H54 (cell line): ENCODE measurements around the gene SLC25A23.
"Not testable (repeated sequence)": the region's sequence is repeated elsewhere in the genome, so short reads cannot be mapped to it uniquely, and the experiment has no call there.

Source experiments
- DNase-seq: peaks from one replicate; pipeline ENCODE4 v3.0.0; 2011; ENCODE audit warnings: low spot score, mixed read lengths; ENCODE audit not compliant: insufficient read length
- FAIRE-seq: peaks from 3 replicates; lab custom pipeline; 2011; peaks lifted over from hg19 to GRCh38; lab: Jason Lieb, UNC
- POLR2A ChIP-seq: IDR thresholded peaks from 2 replicates; pipeline ENCODE4 v1.6.1; 2011; ENCODE audit warnings: low read depth, mild to moderate bottlenecking, low read length

Gene SLC25A23

GRCh38 chr19:6402058-6402457 is 57.5 kb downstream of the SLC25A23 start:
- FAIRE-seq (no peak), DNase-seq (no peak)
- TF ChIP-seq POLR2A, result no peak

- not testable (repeated sequence) for FAIRE-seq, DNase-seq
These were observed 59.3 kb downstream of the SLC25A23 start for GRCh38 chr19:6400062-6400944.

DNA sequence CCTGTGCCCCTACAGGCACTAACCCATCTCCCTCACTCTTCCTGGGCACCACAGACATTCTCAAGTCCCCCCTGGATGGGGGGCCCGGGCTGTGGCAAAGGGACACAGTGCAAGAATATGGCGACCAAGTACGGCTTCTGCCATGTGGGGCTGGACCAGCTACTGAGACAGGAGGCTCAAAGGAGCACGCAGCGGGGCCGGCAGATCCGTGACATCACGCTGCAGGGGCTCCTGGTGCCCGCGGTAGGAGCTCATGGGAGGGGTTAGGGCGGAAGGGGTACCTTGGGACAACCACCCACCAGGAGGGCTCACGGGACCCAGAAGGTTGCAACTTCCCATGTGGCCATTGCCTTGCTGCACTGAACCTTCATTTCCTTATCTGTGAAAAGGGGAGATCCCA is 63.3 kb downstream of the SLC25A23 start:
- no peak for DNase-seq
- no peak for FAIRE-seq
- no peak for TF ChIP-seq POLR2A

DNA sequence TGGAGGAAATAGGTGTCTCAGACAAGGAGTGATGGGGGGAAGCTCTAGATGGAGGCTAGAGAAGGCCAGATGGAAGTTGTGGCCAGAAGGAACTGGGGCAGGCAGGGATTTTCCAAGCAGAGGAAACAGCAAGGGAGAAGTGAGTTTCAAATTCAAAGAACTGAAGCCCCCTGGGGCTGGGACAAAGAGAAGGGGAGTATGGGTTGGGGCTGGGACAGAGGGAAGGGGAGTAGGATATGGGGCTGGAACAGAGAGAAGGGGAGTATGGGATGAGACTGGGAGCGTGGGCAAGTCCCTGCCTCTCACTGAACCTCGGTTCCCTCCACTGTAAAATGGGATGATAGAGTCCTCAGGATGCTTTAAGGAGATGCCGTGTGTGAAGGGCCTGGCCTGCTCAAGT is 64.8 kb downstream of the SLC25A23 start:
- TF ChIP-seq POLR2A, result no peak
- DNase-seq (no peak), FAIRE-seq (no peak)

GRCh38 chr19:6393983-6394412 is 65.6 kb downstream of the SLC25A23 start:
- FAIRE-seq (no peak), DNase-seq (no peak)
- TF ChIP-seq POLR2A, result no peak

- DNase-seq (peak; percentile 95), FAIRE-seq (no peak)
- peak; percentile 19 for TF ChIP-seq POLR2A
These were observed 66.3 kb downstream of the SLC25A23 start, which contains the start of gene GTF2F1 for GRCh38 chr19:6393074-6393982. Gene GTF2F1 (minus strand): TSS chr19:6393164. CDS start chr19:6392995, 169 bp downstream.

GRCh38 chr19:6392221-6393073 is 67.1 kb downstream of the SLC25A23 start:
- no peak for TF ChIP-seq POLR2A
- DNase-seq (no peak), FAIRE-seq (no peak)
